Neural cell (in vitro differentiated cells): Measurements from ENCODE around the gene NRXN2. TPM values are rescaled to one million over a fixed set of nuclear protein-coding genes. Genes with fewer than 3 reads are reported as not detected.

Experiments
- H2AFZ ChIP-seq: fragments of 200-600, 300-800 bp; sonication (generic), shearing (Covaris generic); 2 replicates; pipeline ENCODE4 v1.6.0; 2014; ENCODE audit warnings: low read depth, mild to moderate bottlenecking, antibody characterized with exemption, low read length, moderate library complexity
- H3F3A ChIP-seq: fragments of 200-600 bp; shearing (Covaris generic); 2 replicates; pipeline ENCODE4 v1.6.1; 2016; ENCODE audit warnings: mild to moderate bottlenecking, moderate library complexity, mixed read lengths, antibody characterized with exemption, low read length; ENCODE audit not compliant: insufficient read depth, poor library complexity, severe bottlenecking
- H3K27ac ChIP-seq: fragments of 200-600, 300-800 bp; sonication (generic), shearing (Covaris generic); 2 replicates; pipeline ENCODE4 v1.5.1; 2014; ENCODE audit warnings: mild to moderate bottlenecking, low read length, moderate library complexity
- H3K27me3 ChIP-seq: fragments of 300-800, 200-600 bp; sonication (generic), shearing (Covaris generic); 2 replicates; pipeline ENCODE4 v1.6.0; 2014; ENCODE audit warnings: mild to moderate bottlenecking, low read depth, low read length, moderate library complexity; ENCODE audit not compliant: insufficient read depth
- H3K36me3 ChIP-seq: fragments of 300-800, 200-600 bp; sonication (generic), shearing (Covaris generic); 2 replicates; pipeline ENCODE4 v1.5.1; 2014; ENCODE audit warnings: mild to moderate bottlenecking, antibody characterized with exemption, low read length, moderate library complexity; ENCODE audit not compliant: insufficient read depth
- H3K4me2 ChIP-seq: fragments of 300-800, 200-600 bp; sonication (generic), shearing (Covaris generic); 2 replicates; pipeline ENCODE4 v1.6.0; 2014; ENCODE audit warnings: mild to moderate bottlenecking, low read length
- H3K4me3 ChIP-seq: fragments of 300-800, 200-600 bp; sonication (generic), shearing (Covaris generic); 2 replicates; pipeline ENCODE4 v1.5.1; 2014; ENCODE audit warnings: mild to moderate bottlenecking, low read length, moderate library complexity
- H3K79me2 ChIP-seq: fragments of 200-600 bp; shearing (Covaris generic); replicated peaks from 2 replicates; pipeline ENCODE4 v1.6.0; 2014; ENCODE audit warnings: mild to moderate bottlenecking, low read length, moderate library complexity; ENCODE audit not compliant: insufficient read depth
- H3K9ac ChIP-seq: fragments of 300-800, 200-600 bp; sonication (generic), shearing (Covaris generic); 2 replicates; pipeline ENCODE4 v1.6.1; 2016; ENCODE audit warnings: mild to moderate bottlenecking, low read length, mixed read lengths
- H3K9me2 ChIP-seq: fragments of 200-600 bp; shearing (Covaris generic); 2 replicates; pipeline ENCODE4 v1.6.1; 2016; ENCODE audit warnings: mild to moderate bottlenecking, low read length, mixed read lengths; ENCODE audit not compliant: insufficient read depth
- H3K9me3 ChIP-seq: fragments of 200-600, 300-800 bp; sonication (generic), shearing (Covaris generic); 2 replicates; pipeline ENCODE4 v1.6.1; 2016; ENCODE audit warnings: mild to moderate bottlenecking, mixed run types, low read length, moderate library complexity, mixed read lengths
- H4K20me1 ChIP-seq: fragments of 200-600 bp; shearing (Covaris generic); 2 replicates; pipeline ENCODE4 v1.6.1; 2016; ENCODE audit warnings: mild to moderate bottlenecking, mixed run types; ENCODE audit not compliant: insufficient read depth
- CTCF ChIP-seq: fragments of 450-650 bp; IDR thresholded peaks from 2 replicates; pipeline ENCODE4 v1.5.1; 2014; ENCODE audit warnings: antibody characterized with exemption, mild to moderate bottlenecking, moderate library complexity; ENCODE audit not compliant: poor library complexity, severe bottlenecking
- EP300 ChIP-seq: fragments of 450-650 bp; conservative IDR thresholded peaks from 2 replicates; pipeline ENCODE4 v1.6.1; 2014; ENCODE audit warnings: antibody characterized with exemption, mild to moderate bottlenecking, moderate library complexity; ENCODE audit not compliant: poor library complexity, severe bottlenecking
- EZH2 ChIP-seq: fragments of 200-600, 300-800 bp; shearing (Covaris generic), sonication (generic); IDR thresholded peaks from 2 replicates; pipeline ENCODE4 v1.6.1; 2014; ENCODE audit warnings: antibody characterized with exemption, low read length, borderline replicate concordance, mild to moderate bottlenecking; ENCODE audit not compliant: insufficient read depth, poor library complexity, severe bottlenecking
- MXI1 ChIP-seq: fragments of 450-650 bp; conservative IDR thresholded peaks from 2 replicates; pipeline ENCODE4 v1.6.1; 2014; ENCODE audit warnings: antibody characterized with exemption, mild to moderate bottlenecking; ENCODE audit not compliant: poor library complexity, severe bottlenecking
- POLR2AphosphoS5 ChIP-seq: IDR thresholded peaks from 2 replicates; pipeline ENCODE4 v1.6.1; 2012
- RAD21 ChIP-seq: fragments of 450-650 bp; conservative IDR thresholded peaks from 2 replicates; pipeline ENCODE4 v1.6.1; 2014; ENCODE audit warnings: antibody characterized with exemption, mild to moderate bottlenecking, moderate library complexity
- REST ChIP-seq: IDR thresholded peaks from 2 replicates; pipeline ENCODE4 v1.6.1; 2012; ENCODE audit warnings: borderline replicate concordance
- SMC3 ChIP-seq: fragments of 450-650 bp; conservative IDR thresholded peaks from 2 replicates; pipeline ENCODE4 v1.6.1; 2014; ENCODE audit warnings: antibody characterized with exemption, mild to moderate bottlenecking, moderate library complexity; ENCODE audit not compliant: poor library complexity
- TAF1 ChIP-seq: IDR thresholded peaks from 2 replicates; pipeline ENCODE4 v1.6.1; 2012; ENCODE audit warnings: low read depth
- polyA plus RNA-seq: library from polyadenylated mRNA; depleted of rRNA; stranded (reverse); fragments of >200 nt; gene quantifications from 2 replicates; pipeline ENCODE4 v1.2.3, GENCODE V29; 2014

Gene NRXN2
- polyA plus RNA-seq, 1 donor from 2014 or later, result 68.0 TPM

- H3K27me3 ChIP-seq, result peaks cover 7% of the 10 kb centered on the region
- H4K20me1 ChIP-seq, result no peaks in the 10 kb centered on the region
- TF ChIP-seq POLR2AphosphoS5, result no peak
- TF ChIP-seq EP300, result no peak
- no peak for TF ChIP-seq SMC3
- TF ChIP-seq REST, result no peak
- no peak for TF ChIP-seq MXI1
- H3K4me2 ChIP-seq, result no peak overlapping the region
- H3K9ac ChIP-seq, result no peak overlapping the region
- H3K4me3 ChIP-seq, result no peak overlapping the region
- H3F3A ChIP-seq, result no peaks in the 10 kb centered on the region
- no peaks in the 10 kb centered on the region for H3K9me3 ChIP-seq
- H3K9me2 ChIP-seq, result no peaks in the 10 kb centered on the region
- H3K27ac ChIP-seq, result no peak overlapping the region
- no peak overlapping the region for H2AFZ ChIP-seq
- no peaks in the 10 kb centered on the region for H3K79me2 ChIP-seq
- no peaks in the 10 kb centered on the region for H3K36me3 ChIP-seq
These were observed 12.8 kb upstream of the NRXN2 start for GRCh38 chr11:64735725-64736259.

- Histone ChIP-seq H3F3A (no peaks in the 10 kb centered on the region), H3K27me3 (peaks cover under 1% of the 10 kb centered on the region), H3K4me2 (no peak overlapping the region), H3K79me2 (no peaks in the 10 kb centered on the region), H2AFZ (no peak overlapping the region), H3K9ac (no peak overlapping the region), H3K27ac (no peak overlapping the region), H4K20me1 (no peaks in the 10 kb centered on the region), H3K4me3 (no peak overlapping the region), H3K9me2 (no peaks in the 10 kb centered on the region), H3K36me3 (no peaks in the 10 kb centered on the region), H3K9me3 (no peaks in the 10 kb centered on the region)
- TF ChIP-seq MXI1 (no peak), RAD21 (no peak), EZH2 (no peak), SMC3 (no peak), CTCF (no peak), TAF1 (no peak), POLR2AphosphoS5 (no peak), REST (no peak), EP300 (no peak)
These were observed 12.1 kb upstream of the NRXN2 start for GRCh38 chr11:64734811-64735724.
